MM.1S (cell line): ENCODE results near the gene WDFY3.

Experiments
- DNase-seq: peaks from one replicate; pipeline ENCODE4 v3.0.0-alpha.2; 2015
- H2AFZ ChIP-seq: fragments of 300-600 bp; sonication (generic); 2 replicates; pipeline ENCODE4 v1.6.0; 2016; ENCODE audit warnings: antibody characterized with exemption, low read length
- H3F3A ChIP-seq: fragments of 300-600 bp; sonication (generic); 2 replicates; pipeline ENCODE4 v1.6.1; 2016; ENCODE audit warnings: mild to moderate bottlenecking, antibody characterized with exemption, low read length, moderate library complexity, mixed read lengths; ENCODE audit not compliant: insufficient read depth
- H3K27ac ChIP-seq: fragments of 300-600 bp; sonication (generic); 2 replicates; pipeline ENCODE4 v1.5.1; 2016; ENCODE audit warnings: mild to moderate bottlenecking, low read length
- H3K27me3 ChIP-seq: fragments of 300-600 bp; sonication (generic); replicated peaks from 2 replicates; pipeline ENCODE4 v1.6.0; 2016; ENCODE audit warnings: low read length; ENCODE audit not compliant: insufficient read depth
- H3K36me3 ChIP-seq: fragments of 300-600 bp; sonication (generic); replicated peaks from 2 replicates; pipeline ENCODE4 v1.6.1; 2016; ENCODE audit warnings: mild to moderate bottlenecking, low read length, mixed read lengths; ENCODE audit not compliant: insufficient read depth
- H3K4me1 ChIP-seq: fragments of 300-600 bp; sonication (generic); 2 replicates; pipeline ENCODE4 v1.6.1; 2016; ENCODE audit warnings: low read length, mixed read lengths
- H3K4me2 ChIP-seq: fragments of 300-600 bp; sonication (generic); 2 replicates; pipeline ENCODE4 v1.6.0; 2016; ENCODE audit warnings: low read depth, low read length
- H3K4me3 ChIP-seq: fragments of 300-600 bp; sonication (generic); 2 replicates; pipeline ENCODE4 v1.5.1; 2016; ENCODE audit warnings: low read length, mixed read lengths
- H3K79me2 ChIP-seq: fragments of 300-600 bp; sonication (generic); 2 replicates; pipeline ENCODE4 v1.6.1; 2016; ENCODE audit warnings: mixed run types, low read length, mixed read lengths
- H3K9ac ChIP-seq: fragments of 300-600 bp; sonication (generic); 2 replicates; pipeline ENCODE4 v1.6.1; 2016; ENCODE audit warnings: low read length, mixed read lengths
- H3K9me2 ChIP-seq: fragments of 300-600 bp; sonication (generic); replicated peaks from 2 replicates; pipeline ENCODE4 v1.6.1; 2016; ENCODE audit warnings: mild to moderate bottlenecking, low read length, mixed read lengths; ENCODE audit not compliant: insufficient read depth
- H3K9me3 ChIP-seq: fragments of 300-600 bp; sonication (generic); replicated peaks from 2 replicates; pipeline ENCODE4 v1.6.1; 2016; ENCODE audit warnings: mild to moderate bottlenecking, low read length, mixed read lengths; ENCODE audit not compliant: insufficient read depth
- H4K20me1 ChIP-seq: fragments of 300-600 bp; sonication (generic); 2 replicates; pipeline ENCODE4 v1.6.1; 2016; ENCODE audit warnings: mild to moderate bottlenecking, low read length, moderate library complexity, mixed read lengths; ENCODE audit not compliant: insufficient read depth
- EZH2 ChIP-seq: fragments of 300-600 bp; sonication (generic); optimal IDR thresholded peaks from 2 replicates; pipeline ENCODE3; 2017; ENCODE audit warnings: low read depth, mild to moderate bottlenecking, antibody characterized with exemption, low read length, mixed read lengths
- EZH2phosphoT487 ChIP-seq: fragments of 300-600 bp; sonication (generic); IDR thresholded peaks from 2 replicates; pipeline ENCODE4 v1.6.1; 2018; ENCODE audit warnings: antibody characterized with exemption, low read length
- TF ChIP-seq, protein P1 (sequence below): fragments of 300-600 bp; sonication (generic); IDR thresholded peaks from 2 replicates; pipeline ENCODE4 v1.5.1; 2016; ENCODE audit warnings: antibody characterized with exemption, low read length, mixed read lengths

WDFY3 gene

DNA sequence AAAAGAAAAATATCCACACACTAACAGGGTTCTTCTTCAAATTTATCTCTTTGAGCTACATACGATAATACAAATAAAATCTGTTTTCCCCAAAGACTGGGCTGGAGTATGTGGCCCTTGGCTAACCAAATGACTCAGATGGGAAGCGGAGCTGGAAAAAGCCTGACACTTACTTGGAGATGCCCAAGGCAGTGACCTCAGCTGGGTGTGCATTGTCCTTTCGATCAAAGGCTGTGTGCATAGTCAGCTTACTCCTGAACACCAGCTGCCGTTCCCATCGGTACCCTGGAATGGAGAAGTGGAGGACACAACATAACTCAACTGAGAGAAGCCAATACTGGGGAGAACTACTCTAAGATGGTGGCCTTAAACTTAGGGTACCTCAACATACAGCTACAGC lies 288.5 kb downstream of the WDFY3 start:
- TF ChIP-seq, protein P1, sequence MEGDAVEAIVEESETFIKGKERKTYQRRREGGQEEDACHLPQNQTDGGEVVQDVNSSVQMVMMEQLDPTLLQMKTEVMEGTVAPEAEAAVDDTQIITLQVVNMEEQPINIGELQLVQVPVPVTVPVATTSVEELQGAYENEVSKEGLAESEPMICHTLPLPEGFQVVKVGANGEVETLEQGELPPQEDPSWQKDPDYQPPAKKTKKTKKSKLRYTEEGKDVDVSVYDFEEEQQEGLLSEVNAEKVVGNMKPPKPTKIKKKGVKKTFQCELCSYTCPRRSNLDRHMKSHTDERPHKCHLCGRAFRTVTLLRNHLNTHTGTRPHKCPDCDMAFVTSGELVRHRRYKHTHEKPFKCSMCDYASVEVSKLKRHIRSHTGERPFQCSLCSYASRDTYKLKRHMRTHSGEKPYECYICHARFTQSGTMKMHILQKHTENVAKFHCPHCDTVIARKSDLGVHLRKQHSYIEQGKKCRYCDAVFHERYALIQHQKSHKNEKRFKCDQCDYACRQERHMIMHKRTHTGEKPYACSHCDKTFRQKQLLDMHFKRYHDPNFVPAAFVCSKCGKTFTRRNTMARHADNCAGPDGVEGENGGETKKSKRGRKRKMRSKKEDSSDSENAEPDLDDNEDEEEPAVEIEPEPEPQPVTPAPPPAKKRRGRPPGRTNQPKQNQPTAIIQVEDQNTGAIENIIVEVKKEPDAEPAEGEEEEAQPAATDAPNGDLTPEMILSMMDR: no peak
- no peak for TF ChIP-seq EZH2phosphoT487
- TF ChIP-seq EZH2: no peak
- no peak for DNase-seq
- Histone ChIP-seq H3K36me3 (no peaks in the 10 kb centered on the region), H3K9me3 (no peaks in the 10 kb centered on the region), H3K79me2 (no peaks in the 10 kb centered on the region), H3K27me3 (no peaks in the 10 kb centered on the region), H3K4me2 (no peak overlapping the region), H3K27ac (no peak overlapping the region), H3F3A (no peaks in the 10 kb centered on the region), H3K4me3 (no peak overlapping the region), H3K9me2 (no peaks in the 10 kb centered on the region), H3K4me1 (peaks cover 5% of the 10 kb centered on the region), H3K9ac (no peak overlapping the region), H4K20me1 (no peaks in the 10 kb centered on the region), H2AFZ (no peak overlapping the region)

GRCh38 chr4:84677093-84677492 lies 289.4 kb downstream of the WDFY3 start:
- Histone ChIP-seq H3K4me3 (no peak overlapping the region), H2AFZ (no peak overlapping the region), H3F3A (no peaks in the 10 kb centered on the region), H4K20me1 (no peaks in the 10 kb centered on the region), H3K36me3 (no peaks in the 10 kb centered on the region), H3K27ac (no peak overlapping the region), H3K9me3 (no peaks in the 10 kb centered on the region), H3K4me2 (no peak overlapping the region), H3K9me2 (no peaks in the 10 kb centered on the region), H3K27me3 (no peaks in the 10 kb centered on the region), H3K79me2 (no peaks in the 10 kb centered on the region), H3K9ac (no peak overlapping the region), H3K4me1 (peaks cover 3% of the 10 kb centered on the region)
- DNase-seq: no peak
- no peak for TF ChIP-seq EZH2phosphoT487
- TF ChIP-seq, protein P1: no peak
- no peak for TF ChIP-seq EZH2

GRCh38 chr4:84673475-84674240 lies 292.8 kb downstream of the WDFY3 start:
- Histone ChIP-seq H3K9me2 (no peaks in the 10 kb centered on the region), H3K4me2 (no peak overlapping the region)
- no peak for DNase-seq

More at GRCh38 chr4:84673475-84674240, 292.8 kb downstream of the WDFY3 start:
- Histone ChIP-seq H3K27ac (no peak overlapping the region), H3K79me2 (no peaks in the 10 kb centered on the region), H3K36me3 (no peaks in the 10 kb centered on the region), H3K9ac (no peak overlapping the region), H3F3A (no peaks in the 10 kb centered on the region), H2AFZ (no peak overlapping the region), H3K27me3 (no peaks in the 10 kb centered on the region), H3K4me1 (no peaks in the 10 kb centered on the region), H3K4me3 (no peak overlapping the region), H3K9me3 (no peaks in the 10 kb centered on the region), H4K20me1 (no peaks in the 10 kb centered on the region)
- TF ChIP-seq EZH2phosphoT487: no peak
- TF ChIP-seq, protein P1: no peak
